Stimulated activated CD8-positive, alpha-beta memory T cell treated with anti-CD3 and anti-CD28 coated beads, Interleukin-7, amount 100 ng/mL, for 24 hours (primary cell): ENCODE data around the gene ZNF688.
"Not testable (repeated sequence)": the region's sequence is repeated elsewhere in the genome, so short reads cannot be mapped to it uniquely, and the experiment has no call there.

Experiments used
- DNase-seq: peaks from one replicate; pipeline ENCODE4 v3.0.0-alpha.2; 2020; ENCODE audit warnings: low read depth

Gene ZNF688

GRCh38 chr16:30533748-30534367 lies 37.7 kb downstream of the ZNF688 start:
- no peak for DNase-seq

GRCh38 chr16:30533146-30533522 lies 38.4 kb downstream of the ZNF688 start:
- no peak for DNase-seq

GRCh38 chr16:30532285-30533145 lies 39.0 kb downstream of the ZNF688 start:
- no peak for DNase-seq

GRCh38 chr16:30530163-30531037 lies 41.1 kb downstream of the ZNF688 start:
- no peak for DNase-seq

- no peak for DNase-seq
These were observed 42.6 kb downstream of the ZNF688 start for GRCh38 chr16:30528799-30529457.

- DNase-seq = no peak
These were observed 43.8 kb downstream of the ZNF688 start for GRCh38 chr16:30527635-30528178.

GRCh38 chr16:30526823-30527634 lies 44.5 kb downstream of the ZNF688 start:
- peak; percentile 88 for DNase-seq

GRCh38 chr16:30526137-30526822 lies 45.2 kb downstream of the ZNF688 start, which contains the start of gene ZNF768:
TSS of gene ZNF768 (minus strand) at chr16:30526566. CDS start at chr16:30526413, 153 bp downstream.
- DNase-seq = no peak

GRCh38 chr16:30525844-30526136 lies 45.7 kb downstream of the ZNF688 start:
- no peak for DNase-seq

- DNase-seq = no peak
These were observed 46.6 kb downstream of the ZNF688 start for GRCh38 chr16:30524575-30525568.

- DNase-seq = no peak
These were observed 47.5 kb downstream of the ZNF688 start for GRCh38 chr16:30523768-30524574.

GRCh38 chr16:30522702-30523463 lies 48.6 kb downstream of the ZNF688 start:
- DNase-seq = not testable (repeated sequence)

GRCh38 chr16:30521873-30522641 lies 49.5 kb downstream of the ZNF688 start:
- DNase-seq = no peak

- DNase-seq = no peak
These were observed 50.0 kb downstream of the ZNF688 start for GRCh38 chr16:30521476-30521872.
